Kidney glomerular epithelial cell (primary cell): Measurements from ENCODE around the gene CSTF1.

Experiments
- DNase-seq: peaks from one replicate; lab custom pipeline; 2025; lab: John Stamatoyannopoulos, UW

The CSTF1 gene

DNA sequence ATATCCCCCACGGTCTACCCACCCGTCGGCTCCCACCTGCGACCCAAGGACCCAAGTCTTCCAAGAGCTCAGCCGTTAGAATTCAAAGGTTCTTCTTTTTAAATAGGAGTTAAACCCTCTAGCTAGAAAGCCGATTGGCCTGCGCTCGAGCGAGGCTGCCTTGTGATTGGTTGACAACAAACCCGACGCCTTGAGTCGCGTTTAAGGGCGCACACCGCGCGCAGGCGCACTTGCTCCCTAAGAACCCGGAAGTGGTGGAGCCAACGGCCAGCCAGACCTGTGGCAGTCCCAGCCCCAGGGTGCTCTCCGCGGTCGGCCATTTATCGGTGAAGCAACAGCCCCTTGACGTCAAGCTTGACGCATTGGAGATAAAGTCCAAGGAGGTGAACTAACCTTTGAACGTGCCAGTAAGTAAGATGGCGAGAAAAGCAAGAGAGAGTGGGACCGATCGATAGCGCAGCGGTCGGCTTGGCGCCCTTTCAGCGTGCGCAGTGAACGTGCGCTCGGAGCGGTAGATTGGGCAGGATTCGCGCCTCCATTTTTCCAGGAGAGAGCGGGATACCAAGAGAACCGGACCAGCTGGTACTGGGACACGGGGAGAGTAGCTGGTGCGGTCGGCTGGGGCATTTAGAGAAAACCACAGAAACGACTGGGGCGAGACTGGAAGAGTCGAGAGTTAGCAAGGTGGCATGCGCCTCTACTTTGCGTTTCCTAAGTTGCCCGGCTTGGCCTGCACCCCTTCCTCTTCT, at the start of gene CSTF1, which contains the start of gene AURKA:
TSS of gene CSTF1 (plus strand) at position 514 of the 749 bp plus-strand sequence. CDS start 2,908 bp downstream, outside the sequence.
TSS of gene AURKA (minus strand) at position 84 of the 749 bp plus-strand sequence. CDS start 4,018 bp downstream, outside the sequence.
- peak; percentile 98 for DNase-seq

DNA sequence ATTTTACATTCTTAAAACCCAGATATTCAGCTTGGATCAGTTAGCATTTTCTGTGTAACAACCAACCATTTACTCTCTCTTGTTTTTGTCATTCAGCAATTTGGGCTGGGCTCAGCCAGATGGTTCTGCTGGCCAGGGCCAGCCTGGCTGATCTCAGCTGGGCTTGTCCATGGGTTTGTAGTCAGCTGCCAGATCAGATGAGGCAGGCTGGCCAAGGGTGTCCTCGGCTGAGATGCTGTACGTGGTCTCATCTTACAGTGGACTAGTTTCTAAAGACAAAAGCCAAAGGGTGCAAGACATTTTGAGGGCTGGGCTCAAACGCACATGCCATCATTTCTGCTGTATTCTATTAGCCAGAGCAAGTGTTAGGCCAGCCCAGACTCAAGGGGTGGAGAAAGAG, 49.7 kb upstream of the CSTF1 start:
- no peak for DNase-seq

DNA sequence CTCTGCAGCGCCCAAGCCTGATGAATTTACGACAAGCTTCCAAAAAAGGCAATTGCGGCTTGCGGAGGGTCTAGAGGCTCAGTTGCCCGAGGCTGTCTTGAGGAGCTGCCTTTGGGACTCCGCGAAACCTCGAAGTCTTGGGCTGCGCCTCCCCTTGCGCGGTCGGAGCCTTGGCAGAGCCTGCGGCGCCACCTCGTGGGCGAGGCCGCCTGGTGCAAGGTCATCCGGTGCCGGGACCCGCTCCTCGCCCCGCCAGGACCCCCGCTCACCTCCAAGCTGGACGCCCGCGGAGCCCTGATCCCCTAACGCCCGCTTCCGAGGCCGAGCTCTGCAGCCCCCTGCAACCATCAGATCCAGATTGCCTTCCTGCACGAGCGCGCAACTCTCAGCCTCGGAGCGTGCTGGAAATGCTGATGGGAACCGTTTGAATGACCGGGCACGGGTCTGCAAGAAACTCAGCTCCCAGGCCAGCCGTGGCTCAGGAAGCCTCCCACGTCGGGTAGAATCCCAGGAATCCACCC, 48.5 kb upstream of the CSTF1 start:
- no peak for DNase-seq

DNA sequence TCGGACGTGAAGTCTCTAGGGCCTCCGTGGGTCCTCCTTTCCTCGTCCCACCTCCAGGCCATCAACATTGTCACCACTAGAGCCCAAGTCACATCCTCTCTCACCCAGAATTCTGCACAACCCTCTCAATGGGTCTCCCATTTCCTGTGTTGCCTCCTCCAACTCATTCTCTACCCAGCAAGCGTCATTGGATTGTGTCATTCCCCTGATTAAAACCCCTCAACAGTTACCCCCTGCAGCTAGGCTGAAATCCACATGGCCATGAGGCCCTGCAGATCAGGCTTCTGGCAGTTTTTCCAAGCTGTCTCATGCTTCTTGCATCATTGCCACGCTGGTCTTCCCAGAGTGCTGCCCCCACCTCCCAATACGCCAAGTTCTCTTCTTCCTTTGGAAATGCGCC, 46.5 kb upstream of the CSTF1 start:
- DNase-seq = no peak

DNA sequence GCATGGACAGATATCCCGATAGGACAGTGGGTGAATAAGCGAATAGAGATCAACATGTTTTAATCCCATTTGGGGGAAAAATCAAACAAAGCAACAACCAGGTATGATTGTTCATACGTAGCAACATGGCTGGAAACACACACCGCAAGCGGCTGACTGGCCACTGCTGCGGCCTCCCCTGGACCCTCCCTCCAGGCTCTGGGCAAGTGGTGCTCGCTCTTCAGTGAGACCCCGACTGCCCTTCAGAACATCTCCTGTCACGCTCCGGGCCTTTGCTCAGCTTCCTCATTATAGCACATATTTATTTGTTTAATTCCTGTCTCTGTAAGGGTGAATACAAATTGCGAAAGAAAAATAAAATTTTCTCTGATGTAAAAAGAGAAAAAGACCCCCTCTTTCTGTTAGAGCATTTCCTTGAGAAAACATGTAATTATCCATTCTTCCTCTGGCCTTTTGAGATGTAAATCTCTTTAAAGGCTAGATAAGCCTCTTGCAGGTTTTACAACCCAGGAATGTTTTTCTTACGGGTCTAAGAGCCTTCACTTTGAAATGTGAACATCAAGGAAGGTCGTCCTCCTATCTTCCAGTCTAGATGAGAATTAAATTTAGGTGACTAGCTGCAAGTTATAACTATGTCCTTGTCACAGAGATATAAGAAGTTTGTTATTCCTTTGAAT, 44.7 kb upstream of the CSTF1 start:
- no peak for DNase-seq

DNA sequence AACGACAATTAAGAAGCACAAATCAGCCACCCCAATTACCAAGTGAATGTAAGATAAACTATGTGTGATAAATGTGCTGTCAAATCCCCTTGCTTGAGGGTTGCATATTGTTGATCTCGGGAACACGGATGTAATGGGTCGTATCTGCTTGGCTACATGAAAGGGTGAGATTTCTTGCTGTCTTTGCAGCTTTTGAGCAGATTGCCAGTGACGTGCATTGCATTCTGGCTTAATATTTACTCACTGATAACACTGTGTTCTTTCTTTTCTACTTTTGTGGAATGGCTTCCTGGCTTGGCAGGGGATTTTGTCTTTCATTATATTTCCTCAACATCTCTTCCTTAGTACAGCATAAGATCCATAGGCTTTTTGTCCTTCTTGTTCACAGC, 44.1 kb upstream of the CSTF1 start:
- DNase-seq = no peak

DNA sequence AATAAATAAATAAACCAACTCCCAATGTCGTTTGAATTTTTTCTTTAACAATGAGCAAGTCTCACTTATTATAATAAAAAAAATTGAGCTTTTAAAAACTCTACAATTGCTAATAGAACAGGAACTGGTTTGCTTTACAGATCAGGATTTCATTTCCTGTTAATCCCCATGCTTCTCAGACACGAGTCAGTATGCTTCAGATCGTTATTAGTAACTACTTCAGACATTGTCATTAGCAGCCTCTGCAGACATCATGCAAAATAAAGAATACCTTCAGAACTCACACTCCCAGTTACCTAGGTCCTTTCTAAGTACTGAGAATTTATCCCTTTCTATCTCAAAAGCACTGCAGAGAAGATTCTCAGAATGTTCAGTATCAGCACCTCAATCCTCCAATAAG, 43.7 kb upstream of the CSTF1 start:
- no peak for DNase-seq

DNA sequence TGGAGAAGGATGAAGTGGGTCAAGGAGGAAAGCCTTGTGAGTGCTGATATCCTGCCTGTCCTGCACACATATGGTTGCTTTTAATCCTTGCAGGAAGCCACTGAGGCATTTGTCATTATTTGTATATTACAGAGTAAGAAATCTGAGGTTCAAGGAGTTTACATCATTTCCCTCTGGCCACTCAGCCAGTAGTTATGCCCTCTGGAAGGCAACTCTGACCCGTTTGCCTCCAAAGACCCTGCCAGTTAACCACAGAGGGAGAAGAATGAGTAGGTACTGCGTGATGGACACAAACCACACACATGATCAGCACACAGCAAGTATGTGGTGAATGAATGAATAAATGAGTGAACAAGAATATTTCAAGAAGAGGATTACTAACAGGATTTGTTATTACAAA, 41.6 kb upstream of the CSTF1 start:
- DNase-seq = no peak

DNA sequence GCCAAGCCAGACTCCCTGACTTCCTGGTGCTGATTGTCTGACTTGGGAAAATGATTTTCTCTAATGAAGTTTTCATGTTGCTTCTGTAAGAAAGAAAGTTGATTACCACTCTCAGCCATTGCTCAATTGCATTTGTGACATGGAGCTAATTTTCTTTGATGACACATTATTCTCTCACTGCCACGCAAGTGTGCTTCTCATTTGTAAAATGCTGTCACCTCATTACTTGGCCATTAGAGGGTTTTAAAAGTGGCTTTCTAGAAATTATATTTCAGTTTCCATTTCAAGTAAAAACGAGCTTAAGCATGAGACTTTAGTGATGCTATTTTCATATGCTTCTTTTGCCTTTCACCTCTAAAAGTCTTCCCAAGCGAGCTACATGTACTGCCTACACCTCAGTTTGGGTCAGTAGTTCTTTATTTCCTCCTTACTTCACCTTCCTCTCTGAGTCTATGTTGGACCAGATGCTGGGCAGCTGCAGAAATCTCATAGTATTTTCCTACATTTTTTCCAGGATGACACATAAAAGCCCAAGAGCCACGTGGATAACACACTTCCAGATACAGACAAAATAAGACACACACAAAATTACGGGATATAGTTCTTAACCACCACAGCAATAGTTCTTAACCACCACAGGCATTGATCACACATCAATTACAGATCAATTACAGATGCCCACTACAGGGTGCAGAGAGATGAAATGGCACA, 39.9 kb upstream of the CSTF1 start:
- no peak for DNase-seq

DNA sequence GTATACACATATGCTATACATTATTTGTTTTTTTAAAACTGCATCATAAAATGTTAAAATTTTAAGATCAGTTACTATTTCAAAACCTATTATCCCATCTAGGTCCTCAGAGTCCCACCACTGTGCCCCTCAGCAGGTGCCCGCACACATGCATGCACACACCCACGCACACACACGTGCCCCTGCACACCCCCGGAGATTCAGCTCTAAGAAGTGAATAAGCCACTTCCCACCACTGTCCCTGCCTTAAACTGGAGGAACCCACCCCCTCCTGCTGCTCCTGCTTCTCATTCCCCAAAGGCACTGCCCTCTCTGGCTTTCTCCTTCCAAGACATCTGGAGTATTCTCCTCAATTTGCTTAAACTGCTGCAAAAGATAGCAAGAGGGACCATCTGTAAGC, 39.1 kb upstream of the CSTF1 start:
- DNase-seq = no peak

DNA sequence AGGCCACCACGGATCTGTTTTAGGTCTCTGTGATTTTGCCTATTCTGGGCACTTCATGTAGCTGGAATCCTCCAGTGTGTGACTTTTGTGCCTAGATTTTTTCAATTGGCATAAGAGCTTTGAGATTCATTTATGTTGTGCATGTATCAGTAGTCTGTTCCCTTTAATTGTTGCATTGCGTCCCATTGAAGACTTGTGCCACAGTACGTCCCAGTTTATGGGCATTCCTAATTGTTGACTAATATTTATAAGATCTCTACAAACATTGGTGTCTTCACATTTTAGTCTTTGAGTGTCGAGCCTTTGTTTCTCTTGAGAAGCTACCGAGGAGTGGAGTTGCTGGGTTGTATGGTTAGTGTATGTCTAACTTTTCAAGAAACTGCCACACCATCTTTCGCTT, 34.4 kb upstream of the CSTF1 start:
- no peak for DNase-seq

DNA sequence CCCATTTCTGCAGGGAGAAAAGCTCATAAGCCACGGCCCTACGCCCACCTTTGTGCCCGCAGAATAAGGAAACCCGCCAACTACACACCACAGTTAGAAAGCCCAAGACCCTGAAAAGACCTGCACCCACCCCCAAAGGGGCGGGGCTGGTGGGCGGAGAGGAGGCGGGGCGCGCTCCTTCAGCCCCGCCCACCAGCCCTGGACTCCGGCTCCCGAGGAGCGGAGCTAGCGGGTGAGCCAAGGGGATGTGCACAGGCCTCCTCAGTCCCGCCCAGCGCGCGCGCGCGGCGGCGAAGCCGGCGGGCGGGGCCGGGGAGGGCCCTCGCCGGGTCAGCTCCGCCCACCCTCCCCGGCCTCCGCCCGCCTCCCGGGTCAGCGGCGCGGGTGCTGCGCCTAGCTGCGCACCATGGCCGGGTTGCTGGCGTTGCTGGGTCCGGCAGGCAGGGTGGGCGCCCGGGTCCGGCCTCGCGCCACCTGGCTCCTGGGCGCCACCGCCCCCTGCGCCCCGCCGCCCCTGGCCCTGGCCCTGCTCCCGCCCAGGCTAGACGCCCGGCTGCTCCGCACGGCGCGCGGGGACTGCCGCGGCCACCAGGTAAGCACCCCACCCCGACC, 33.7 kb upstream of the CSTF1 start, which contains the start of gene FAM210B:
TSS of gene FAM210B (plus strand) at position 375 of the 612 bp plus-strand sequence. CDS start at position 407, 32 bp downstream.
- peak; percentile 77 for DNase-seq

DNA sequence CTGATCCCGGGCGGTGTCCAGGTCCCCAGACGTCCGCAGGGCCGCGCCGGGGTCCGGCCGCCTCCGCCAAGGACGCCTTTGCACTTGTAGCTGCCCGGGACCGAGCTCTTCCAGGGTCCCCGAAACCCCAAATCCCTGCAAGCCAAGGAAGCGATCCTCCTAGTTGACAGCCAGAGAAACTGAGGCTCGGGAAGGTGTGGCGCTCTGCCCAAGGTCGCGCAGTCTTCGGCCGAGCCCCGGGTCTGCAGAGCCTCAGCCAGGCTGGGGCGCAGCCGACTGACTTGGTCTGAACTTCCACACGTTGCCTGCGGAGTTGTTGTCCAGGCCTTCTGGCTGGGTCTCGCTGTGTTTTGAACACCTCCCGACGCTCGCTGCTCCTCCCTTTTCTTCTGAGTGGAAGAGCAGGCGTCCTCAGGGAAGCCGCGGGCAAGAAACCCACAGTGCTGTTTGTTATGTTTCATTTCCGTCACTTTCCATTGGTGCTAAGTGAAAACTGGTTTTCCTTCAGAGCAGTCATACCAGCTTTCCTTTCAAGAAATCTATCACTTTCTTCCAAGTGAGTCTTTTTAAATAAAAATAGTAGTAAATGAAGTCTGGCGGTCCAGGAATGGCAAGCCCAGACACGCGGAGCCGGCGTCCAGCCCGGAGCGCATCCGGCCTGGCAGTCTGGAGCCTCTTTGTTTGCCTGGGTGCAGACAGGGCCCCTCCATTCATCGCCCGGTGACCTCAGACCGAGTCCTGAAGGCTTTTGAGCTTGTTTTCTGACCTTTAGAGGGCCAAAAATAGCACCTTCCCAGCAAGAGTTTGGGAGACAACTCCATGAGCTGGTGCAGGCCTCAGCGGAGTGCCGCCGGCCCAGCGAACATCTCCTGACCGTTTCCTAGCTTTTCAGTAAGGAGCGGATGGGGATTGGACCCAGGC, 33.0 kb upstream of the CSTF1 start:
- peak; percentile 26 for DNase-seq

DNA sequence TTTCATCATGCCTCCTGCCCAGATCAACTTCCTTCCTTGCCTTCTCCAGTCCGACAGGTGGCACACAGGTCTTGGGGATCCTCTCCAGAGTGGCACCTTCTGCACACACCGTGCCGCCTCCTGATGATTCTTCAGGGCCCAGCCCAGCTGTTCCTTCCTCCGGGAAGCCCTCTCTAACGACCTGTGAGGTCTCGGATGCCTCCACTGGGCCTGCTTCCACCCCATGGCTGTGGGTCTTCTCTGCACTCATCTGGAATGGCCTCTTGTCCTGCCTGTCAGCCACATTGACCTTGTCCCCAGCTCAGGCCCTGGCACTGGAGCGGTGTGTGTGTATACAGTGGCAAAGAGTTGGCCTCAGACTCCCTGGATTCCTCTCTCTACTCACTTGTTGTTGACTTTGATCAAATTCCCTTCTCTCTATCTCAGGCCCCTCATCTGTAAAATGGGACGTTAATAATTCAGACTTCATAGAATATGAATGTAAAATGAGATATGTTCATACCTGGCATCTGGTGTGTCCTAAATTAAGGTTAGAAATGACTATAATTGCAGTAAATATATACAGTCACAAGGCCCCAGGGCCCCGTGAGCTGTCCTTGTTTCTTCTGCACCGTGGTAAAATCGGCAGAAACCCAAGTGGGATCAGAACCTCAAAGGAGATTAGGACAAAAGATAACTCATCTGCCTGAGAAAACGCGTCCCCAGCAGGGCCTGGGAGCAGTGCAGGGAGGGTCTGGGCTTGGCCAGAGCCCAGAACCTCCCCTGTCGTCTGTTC, 32.1 kb upstream of the CSTF1 start:
- DNase-seq = no peak

DNA sequence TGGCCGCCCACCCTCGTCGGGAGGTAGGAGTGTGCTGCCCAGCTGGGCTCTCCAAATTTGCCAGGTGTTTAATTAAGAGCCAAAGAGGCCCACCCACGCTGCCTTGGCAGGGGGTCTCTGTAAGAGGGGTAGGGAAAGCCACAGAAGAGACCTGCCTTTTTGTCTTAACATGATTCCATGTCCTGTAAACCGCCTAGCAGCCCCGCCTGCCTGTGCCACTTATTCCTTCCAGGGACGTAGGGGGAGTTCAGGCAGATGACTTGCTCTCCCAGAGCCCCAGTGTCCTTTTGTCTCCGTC, 31.6 kb upstream of the CSTF1 start:
- no peak for DNase-seq

DNA sequence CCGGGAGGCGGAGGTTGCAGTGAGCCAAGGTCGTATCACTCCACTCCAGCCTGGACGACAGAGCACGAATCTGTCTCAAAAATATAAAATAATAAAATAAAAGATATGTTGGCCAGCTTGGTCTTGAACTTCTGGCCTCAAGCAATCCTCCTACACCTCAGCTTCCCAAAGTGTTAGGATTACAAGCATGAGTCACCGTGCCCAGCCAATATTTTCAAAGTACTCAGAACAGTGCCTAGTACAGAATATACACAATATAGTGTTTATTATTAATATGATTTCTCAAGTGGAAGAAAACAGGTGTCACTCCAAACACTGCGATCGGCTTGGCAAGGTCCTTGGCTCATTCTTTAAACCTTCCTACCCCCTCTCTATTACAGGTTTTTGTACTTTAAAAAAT, 30.5 kb upstream of the CSTF1 start:
- DNase-seq = no peak

DNA sequence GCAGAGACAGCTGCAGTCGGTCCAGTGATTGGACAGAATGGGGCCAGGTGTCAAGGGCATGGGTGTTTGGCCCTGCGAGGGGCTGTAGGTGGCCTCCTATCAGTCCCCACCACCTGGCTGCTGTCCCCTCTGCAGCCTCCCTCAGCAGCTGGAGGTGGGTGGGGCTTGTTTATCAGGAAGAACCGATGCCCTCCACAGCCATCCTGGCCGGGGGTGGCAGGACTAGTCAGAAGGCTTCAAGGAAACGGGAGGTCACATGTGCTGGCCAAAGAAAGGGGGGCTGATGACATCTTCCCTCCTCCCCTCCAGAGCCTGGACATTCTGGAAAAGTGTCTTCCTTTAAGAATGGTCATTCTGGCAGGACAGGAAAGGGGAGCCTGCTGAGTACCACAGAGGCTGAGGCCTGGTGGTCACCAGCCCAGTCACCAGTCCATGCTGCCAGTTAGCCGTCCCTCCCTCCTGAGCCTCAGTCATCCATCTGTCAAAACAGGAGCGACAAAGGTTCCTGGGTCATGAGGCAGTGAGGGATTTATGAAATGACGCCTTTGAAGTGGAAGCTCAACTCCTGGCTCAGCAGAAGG, 29.5 kb upstream of the CSTF1 start:
- DNase-seq = no peak

DNA sequence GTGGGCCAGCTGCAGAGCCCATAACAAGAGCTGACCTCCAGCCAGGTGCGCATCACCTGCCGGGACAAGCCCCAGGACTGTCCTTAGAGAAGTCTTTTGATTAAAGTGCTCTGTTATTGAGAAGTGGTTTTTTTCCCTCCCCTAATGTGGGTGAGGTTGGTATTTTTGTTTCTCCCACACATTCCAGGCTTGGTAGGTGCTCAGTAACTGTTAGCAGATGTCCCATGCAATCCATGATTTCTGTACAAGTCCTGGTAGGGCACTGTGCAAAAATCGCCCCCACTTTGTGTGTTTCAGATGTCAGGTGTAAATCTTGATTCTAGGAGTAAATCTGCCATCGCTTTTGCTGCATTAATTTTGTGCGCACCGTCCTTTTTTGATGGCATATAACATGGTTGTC, 29.0 kb upstream of the CSTF1 start:
- DNase-seq = no peak

DNA sequence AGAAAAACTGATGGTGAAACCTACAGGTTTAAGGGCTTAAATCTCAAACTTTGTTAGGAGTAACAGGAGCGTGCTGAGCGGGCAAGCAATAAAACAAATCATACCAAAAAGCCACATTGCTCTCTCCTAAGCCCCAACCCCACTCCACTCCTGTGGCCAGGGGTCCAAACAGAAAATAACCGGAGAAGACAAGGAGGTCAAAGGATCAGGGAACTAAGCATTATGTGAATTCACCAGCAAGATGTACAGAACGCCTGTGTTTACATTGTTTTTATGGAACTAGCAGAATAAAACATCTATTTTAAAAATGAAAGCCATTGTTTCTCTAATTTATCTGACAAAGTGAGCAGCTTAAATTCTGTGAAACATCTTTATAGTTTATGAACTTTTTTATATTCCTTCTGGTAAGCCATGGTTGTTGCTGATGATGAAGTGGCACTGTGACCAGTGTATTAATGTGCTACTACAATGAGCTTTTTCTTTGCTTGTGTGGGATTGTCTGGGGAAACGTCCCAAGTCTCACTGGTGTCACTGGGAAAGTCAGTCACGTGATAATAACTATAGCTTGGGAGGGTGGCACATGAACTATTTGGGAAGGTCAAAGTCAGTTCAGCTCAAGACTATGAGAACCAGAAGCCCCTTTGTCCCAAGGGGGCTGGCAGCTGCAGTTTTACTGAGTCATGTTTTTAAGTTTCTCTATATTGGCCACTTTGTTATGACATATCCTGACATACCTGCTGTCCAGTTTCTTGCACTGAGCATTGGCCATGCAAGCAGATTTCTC, 23.9 kb upstream of the CSTF1 start:
- no peak for DNase-seq
